Measurements from ENCODE around the gene MUCL1. TPM values are rescaled to one million over a fixed set of nuclear protein-coding genes. Genes with fewer than 3 reads are reported as not detected.

MUCL1 gene
- total RNA-seq, 1 donor from 2014 or later = not detected

GRCh38 chr12:54891717-54892478 lies 37.6 kb downstream of the MUCL1 start:
- no peak for DNase-seq (ENCODE audit: low spot score)

Other genes starting within 250 kb of the MUCL1 start
- not detected for gene LACRT, start 219.6 kb upstream of the MUCL1 start, total RNA-seq (ENCODE audit: insufficient read depth, low replicate concordance)
- not detected for gene DCD, start 206.2 kb upstream of the MUCL1 start, total RNA-seq (ENCODE audit: insufficient read depth, low replicate concordance)
- 2.2 TPM for gene TESPA1, start 130.2 kb downstream of the MUCL1 start, total RNA-seq (ENCODE audit: insufficient read depth, low replicate concordance)
- 3.4 TPM for gene NEUROD4, start 165.5 kb downstream of the MUCL1 start, total RNA-seq (ENCODE audit: insufficient read depth, low replicate concordance)

Data from umbilical cord (tissue), 2 donors.